ENCODE results near the gene U2AF2. TPM values are rescaled to one million over a fixed set of nuclear protein-coding genes. Genes with fewer than 3 reads are reported as not detected.

The U2AF2 gene
- total and polyA plus RNA-seq, 9 of the 15 experiments (the other 6 are each of a cell fraction or from before 2014, with no cell fraction given): 3.0 to 331 (median 157) TPM

- DNase-seq (ENCODE audit: extremely low read depth in 1 of 4, low spot score in 3 of 4): no peak
- no peaks in the 10 kb centered on the region; the same call in 1 of the 2 replicates for H3K9me3 ChIP-seq (replicated peaks; ENCODE audit: control insufficient read depth, insufficient read depth, low read depth, low read length)
- 0% methylated on average over 1 of the region's 3 CpGs for WGBS (ENCODE audit: insufficient coverage, low coverage, missing lambda C conversion rate)
- H3K36me3 ChIP-seq (ENCODE audit: control insufficient read depth, insufficient read depth, low read length): peaks cover 11% of the 10 kb centered on the region; the same call in 1 of the 3 replicates
- in situ Hi-C loops (cut with MboI) (no loop called here), intact Hi-C loops (cut with micrococcal nuclease) (loop anchor here (10.0 kb wide), 1 partner anchor 99 kb away; no protein-coding TSS in a partner anchor)
- no peaks in the 10 kb centered on the region for H3K27me3 ChIP-seq (ENCODE audit: control insufficient read depth in 2 of 2, insufficient read depth in 2 of 2, low read length in 2 of 2)
- no peak overlapping the region for H3K27ac ChIP-seq (ENCODE audit: extremely low read depth, low read depth, low read length)
- peaks cover 23% of the 10 kb centered on the region for H4K20me1 ChIP-seq (replicated peaks; ENCODE audit: control insufficient read depth, insufficient read depth, low read length)
- FAIRE-seq: no peak
- no peak overlapping the region for H2AFZ ChIP-seq (ENCODE audit: low read depth, low read length)
- no peaks in the 10 kb centered on the region for H3K9me1 ChIP-seq (ENCODE audit: control insufficient read depth, insufficient read depth, low read length)
- ChIA-PET CTCF (ENCODE audit: low intra/inter-chr PET ratio) (no interaction called here), POLR2A (no interaction called here)
- no peak for ATAC-seq
- no TSS peak for BruUV-seq (replicated peaks)
- H3K4me1 ChIP-seq (replicated peaks in 1 of 2; ENCODE audit: control insufficient read depth in 2 of 2, insufficient read depth in 2 of 2, low read length in 2 of 2): peaks cover 10 to 24% of the 10 kb centered on the region in 2 experiments; a peak in 4 of 5 replicates
- H3K4me3 ChIP-seq: no peak overlapping the region
- TF ChIP-seq PHB (CRISPR knock-in tag; IDR thresholded peaks at IDR 0.05): no peak
- peak; percentile 82 for TF ChIP-seq ZNF512 (tag; IDR thresholded peaks at IDR 0.05)
- no peak overlapping the region for H3K4me2 ChIP-seq (ENCODE audit: insufficient read depth, low read length)
- no peak overlapping the region for H3K9ac ChIP-seq (ENCODE audit: insufficient read depth in 1 of 2, low read depth in 2 of 2, low read length in 2 of 2)
- no peaks in the 10 kb centered on the region for H3K79me2 ChIP-seq (ENCODE audit: control insufficient read depth, insufficient read depth, low read length)
Observed at GRCh38 chr19:55705972-55706371, 51.1 kb downstream of the U2AF2 start.

DNA sequence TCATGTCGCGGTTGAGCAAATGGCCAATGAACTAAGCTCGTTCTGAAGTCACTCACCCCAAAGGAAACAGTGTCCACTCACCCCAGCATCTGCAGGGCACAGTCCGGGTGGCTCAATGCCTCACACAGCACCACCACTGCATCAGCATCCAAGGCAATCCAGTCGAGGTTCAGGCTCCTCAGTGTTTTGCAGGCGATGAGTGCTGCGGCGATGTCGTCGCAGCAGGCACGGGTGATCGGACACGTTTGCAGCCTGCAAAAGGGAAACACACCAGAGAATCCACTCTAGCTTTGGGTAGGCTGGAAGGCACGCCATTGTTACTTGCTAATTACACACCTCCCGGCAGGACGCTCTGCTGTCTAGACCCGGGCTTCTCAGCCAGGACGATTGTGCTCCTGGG, 56.9 kb downstream of the U2AF2 start:
- TF ChIP-seq POLR2G (IDR thresholded peaks at IDR 0.05; ENCODE audit: low read depth, low read length): 0 out of 2 replicates have a peak, but pooled peaks have one; percentile 32
- no peak for TF ChIP-seq MCM5 (IDR thresholded peaks at IDR 0.05; ENCODE audit: low read depth)
- no peak for TF ChIP-seq TEAD4 (IDR thresholded peaks at IDR 0.05; ENCODE audit: low read length)
- no peak for TF ChIP-seq TEAD4 (CRISPR knock-in tag; IDR thresholded peaks at IDR 0.05; ENCODE audit: borderline replicate concordance)
- TF ChIP-seq TAF15 (IDR thresholded peaks at IDR 0.05; ENCODE audit: low read depth, low read length): no peak
- TF ChIP-seq SAFB2 (IDR thresholded peaks at IDR 0.05; ENCODE audit: borderline replicate concordance, low read depth, low read length, severe bottlenecking): no peak
- Histone ChIP-seq H3K9ac (ENCODE audit: insufficient read depth in 1 of 2, low read depth in 2 of 2, low read length in 2 of 2) (no peak overlapping the region), H3K4me1 (replicated peaks in 1 of 2; ENCODE audit: control insufficient read depth in 2 of 2, insufficient read depth in 2 of 2, low read length in 2 of 2) (no peaks in the 10 kb centered on the region; a peak in 1 of 5 replicates), H3K9me1 (ENCODE audit: control insufficient read depth, insufficient read depth, low read length) (no peaks in the 10 kb centered on the region), H3K27me3 (ENCODE audit: control insufficient read depth in 2 of 2, insufficient read depth in 2 of 2, low read length in 2 of 2) (peaks cover 5 to 22% of the 10 kb centered on the region in 2 experiments; a peak in 4 of 5 replicates), H3K9me3 (replicated peaks; ENCODE audit: control insufficient read depth, insufficient read depth, low read depth, low read length) (no peaks in the 10 kb centered on the region; the same call in 1 of the 2 replicates), H3K4me3 (no peak overlapping the region), H3K27ac (ENCODE audit: extremely low read depth, low read depth, low read length) (no peak overlapping the region), H3K36me3 (ENCODE audit: control insufficient read depth, insufficient read depth, low read length) (no peaks in the 10 kb centered on the region), H4K20me1 (replicated peaks; ENCODE audit: control insufficient read depth, insufficient read depth, low read length) (no peaks in the 10 kb centered on the region), H3K79me2 (ENCODE audit: control insufficient read depth, insufficient read depth, low read length) (no peaks in the 10 kb centered on the region), H3K4me2 (ENCODE audit: insufficient read depth, low read length) (no peak overlapping the region), H2AFZ (ENCODE audit: low read depth, low read length) (no peak overlapping the region)
- intact Hi-C loops (cut with micrococcal nuclease): loop anchor here (1.0 kb wide), 1 partner anchor 8 kb away; no protein-coding TSS in a partner anchor
- DNase-seq (ENCODE audit: extremely low read depth in 1 of 4, low spot score in 3 of 4) (no peak), FAIRE-seq (no peak), ATAC-seq (no peak)
- no TSS peak for BruUV-seq (replicated peaks)
- ChIA-PET POLR2A (interaction anchor here (0.6 kb wide), 1 partner anchor 17 kb away, joined by 3 read pairs; no protein-coding TSS in a partner anchor), CTCF (ENCODE audit: low intra/inter-chr PET ratio) (no interaction called here)
- in situ Hi-C loops (cut with MboI): no loop called here
- WGBS (ENCODE audit: insufficient coverage, low coverage, missing lambda C conversion rate): 28% methylated on average over 18 of the region's 18 CpGs

Data from K562 (cell line).